ENCODE measurements around the gene PHYKPL. TPM values are rescaled to one million over a fixed set of nuclear protein-coding genes. Genes with fewer than 3 reads are reported as not detected.

PHYKPL gene
- total RNA-seq, 1 donor from 2014 or later = 77.8 TPM

GRCh38 chr5:178237431-178238312 lies 5.1 kb upstream of the PHYKPL start:
- Histone ChIP-seq H3K4me3 (no peak overlapping the region), H3K9me3 (no peaks in the 10 kb centered on the region), H3K27ac (no peak overlapping the region), H3K36me3 (no peaks in the 10 kb centered on the region), H3K4me1 (peaks cover 40% of the 10 kb centered on the region), H3K27me3 (no peaks in the 10 kb centered on the region)
- no peak for TF ChIP-seq CTCF (IDR thresholded peaks at IDR 0.05)
- TF ChIP-seq POLR2AphosphoS5 (IDR thresholded peaks at IDR 0.05; ENCODE audit: insufficient read depth in 1 of 2, low read depth in 1 of 2) = no peak
- no peak for TF ChIP-seq POLR2A (IDR thresholded peaks at IDR 0.05)
- intact Hi-C loops (cut with DNase I) = no loop called here
- no peak for DNase-seq (ENCODE audit: extremely low spot score in 2 of 2)

GRCh38 chr5:178236679-178237078 lies 4.1 kb upstream of the PHYKPL start:
- TF ChIP-seq CTCF (IDR thresholded peaks at IDR 0.05) = no peak
- TF ChIP-seq POLR2AphosphoS5 (IDR thresholded peaks at IDR 0.05; ENCODE audit: insufficient read depth in 1 of 2, low read depth in 1 of 2) = no peak
- no peak for TF ChIP-seq POLR2A (IDR thresholded peaks at IDR 0.05)
- DNase-seq (ENCODE audit: extremely low spot score in 2 of 2) = no peak
- H3K4me1 ChIP-seq = peaks cover 42% of the 10 kb centered on the region
- no peaks in the 10 kb centered on the region for H3K36me3 ChIP-seq
- intact Hi-C loops (cut with DNase I) = no loop called here
- no peaks in the 10 kb centered on the region for H3K9me3 ChIP-seq
- no peaks in the 10 kb centered on the region for H3K27me3 ChIP-seq
- no peak overlapping the region for H3K4me3 ChIP-seq
- no peak overlapping the region for H3K27ac ChIP-seq

- Histone ChIP-seq H3K27me3 (no peaks in the 10 kb centered on the region), H3K4me1 (peaks cover 48% of the 10 kb centered on the region), H3K9me3 (no peaks in the 10 kb centered on the region), H3K27ac (no peak overlapping the region), H3K36me3 (no peaks in the 10 kb centered on the region), H3K4me3 (no peak overlapping the region)
- intact Hi-C loops (cut with DNase I) = no loop called here
- TF ChIP-seq POLR2A (IDR thresholded peaks at IDR 0.05) (no peak), CTCF (IDR thresholded peaks at IDR 0.05) (no peak), POLR2AphosphoS5 (IDR thresholded peaks at IDR 0.05; ENCODE audit: insufficient read depth in 1 of 2, low read depth in 1 of 2) (no peak)
- DNase-seq (ENCODE audit: extremely low spot score in 2 of 2) = no peak
These were observed 3.5 kb upstream of the PHYKPL start for GRCh38 chr5:178236126-178236525.

- intact Hi-C loops (cut with DNase I) = no loop called here
- DNase-seq (ENCODE audit: extremely low spot score in 2 of 2) = no peak
- no peaks in the 10 kb centered on the region for H3K9me3 ChIP-seq
- H3K4me1 ChIP-seq = peaks cover 53% of the 10 kb centered on the region
- H3K27ac ChIP-seq = no peak overlapping the region
- no peaks in the 10 kb centered on the region for H3K27me3 ChIP-seq
- H3K4me3 ChIP-seq = no peak overlapping the region
- no peaks in the 10 kb centered on the region for H3K36me3 ChIP-seq
- TF ChIP-seq POLR2A (IDR thresholded peaks at IDR 0.05) (no peak), POLR2AphosphoS5 (IDR thresholded peaks at IDR 0.05; ENCODE audit: insufficient read depth in 1 of 2, low read depth in 1 of 2) (no peak), CTCF (IDR thresholded peaks at IDR 0.05) (no peak)
These were observed 3.0 kb upstream of the PHYKPL start for GRCh38 chr5:178235588-178235974.
